ENCODE measurements around the gene TAF10. TPM values are rescaled to one million over a fixed set of nuclear protein-coding genes. Genes with fewer than 3 reads are reported as not detected.

TAF10 gene
- total RNA-seq, 2 donors from 2014 or later, result 102 to 105 TPM

DNA sequence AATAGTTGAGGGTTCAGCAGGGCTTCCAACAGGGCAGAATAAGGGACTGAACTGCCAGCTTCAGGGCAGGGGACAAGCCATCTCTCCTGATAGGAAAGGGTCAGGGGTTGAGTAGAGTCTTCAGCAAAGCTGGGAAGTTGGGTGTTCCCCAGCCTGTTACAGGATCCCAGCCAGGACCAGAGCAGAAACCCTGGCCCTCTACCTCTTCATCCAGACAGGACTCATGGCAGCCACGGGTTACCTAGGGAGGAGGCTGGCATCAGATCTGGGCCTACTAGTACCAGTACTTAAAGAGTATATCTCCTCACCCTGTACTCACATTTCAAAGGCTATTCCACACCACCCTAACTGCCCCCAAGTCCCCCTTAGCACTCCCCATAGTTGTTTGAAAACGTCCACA lies 2.4 kb upstream of the TAF10 start:
- DNase-seq (no peak), ATAC-seq (no peak)
- intact Hi-C loops (cut with DNase I), result no loop called here

DNA sequence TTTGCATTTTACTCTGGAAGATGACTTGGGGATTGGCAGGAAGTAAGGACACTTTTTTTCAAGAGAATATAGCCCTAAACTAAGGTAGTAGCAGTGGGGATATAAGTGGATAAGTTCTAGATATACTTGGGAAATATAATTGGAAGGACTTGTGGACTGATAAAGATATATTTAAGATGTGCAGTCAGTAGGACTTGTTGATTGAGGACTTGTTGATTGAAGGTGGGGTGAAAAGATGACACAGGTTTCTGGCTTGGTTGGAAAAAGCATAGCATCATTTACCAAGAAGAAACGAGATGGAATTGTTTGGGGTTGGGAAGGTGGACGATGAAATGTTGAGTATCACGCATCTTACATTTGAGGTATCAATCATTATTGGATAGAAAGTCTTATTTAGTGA lies 1.5 kb upstream of the TAF10 start:
- no peak for ATAC-seq
- intact Hi-C loops (cut with DNase I), result no loop called here
- DNase-seq, result no peak

DNA sequence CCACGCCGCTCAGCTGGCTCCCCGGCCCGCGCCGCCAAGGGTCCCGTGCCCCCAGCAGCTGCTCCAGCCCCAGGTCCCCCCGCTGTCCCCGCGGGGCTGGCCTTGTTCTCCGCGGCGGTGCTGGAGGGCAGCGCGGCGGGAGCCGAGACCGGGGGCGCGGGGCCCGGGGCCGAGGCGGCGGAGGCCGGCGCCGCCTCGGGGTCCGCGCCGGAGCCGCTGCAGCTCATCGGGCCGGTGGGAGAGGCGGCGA lies 128 bp downstream of the TAF10 start:
- intact Hi-C loops (cut with DNase I), result no loop called here
- no peak for ATAC-seq
- no peak for DNase-seq

DNA sequence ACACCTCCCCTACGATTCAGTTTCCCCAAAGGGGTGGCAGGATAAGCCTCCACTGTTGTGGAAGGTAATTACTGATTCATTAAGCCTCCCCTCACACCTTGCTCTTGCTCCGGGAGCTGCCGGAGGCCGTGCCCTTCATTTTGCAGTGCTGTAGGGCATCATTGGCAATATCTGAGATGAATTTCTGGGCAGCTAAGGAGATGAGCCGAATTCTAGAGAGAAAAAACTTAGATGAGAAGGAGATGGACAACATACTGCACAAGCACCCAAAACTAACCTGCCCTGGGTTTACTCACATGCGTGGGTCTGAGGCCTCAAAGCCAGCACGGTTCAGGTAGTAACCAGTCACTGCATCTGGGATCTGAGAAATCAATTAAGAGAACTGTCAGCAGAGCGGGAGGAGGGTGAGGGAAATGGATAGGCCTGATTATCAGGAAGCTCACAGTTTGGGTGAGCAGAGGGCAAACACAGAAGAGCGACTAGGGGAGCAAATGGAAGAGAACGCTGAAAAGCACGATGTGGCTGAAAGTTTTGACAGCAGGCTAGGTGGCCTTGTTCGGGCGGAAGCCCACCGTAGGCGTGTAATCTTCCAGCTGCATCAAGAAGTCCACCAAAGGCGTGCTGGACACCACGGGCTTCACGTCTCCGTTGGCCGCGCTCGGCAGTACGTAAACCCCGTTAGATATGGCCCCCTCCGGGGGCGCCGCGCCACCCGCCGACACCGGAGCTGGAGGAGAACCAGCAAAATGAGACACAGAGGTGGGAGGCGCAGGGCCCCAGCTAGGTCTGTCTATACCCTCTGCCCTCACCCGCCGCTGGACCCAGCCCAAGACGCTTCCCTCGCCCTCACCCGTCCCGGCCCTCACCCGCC lies 689 bp downstream of the TAF10 start:
- peak; percentile 4 to 7 for ATAC-seq
- DNase-seq, result peak; percentile 60
- intact Hi-C loops (cut with DNase I), result no loop called here

DNA sequence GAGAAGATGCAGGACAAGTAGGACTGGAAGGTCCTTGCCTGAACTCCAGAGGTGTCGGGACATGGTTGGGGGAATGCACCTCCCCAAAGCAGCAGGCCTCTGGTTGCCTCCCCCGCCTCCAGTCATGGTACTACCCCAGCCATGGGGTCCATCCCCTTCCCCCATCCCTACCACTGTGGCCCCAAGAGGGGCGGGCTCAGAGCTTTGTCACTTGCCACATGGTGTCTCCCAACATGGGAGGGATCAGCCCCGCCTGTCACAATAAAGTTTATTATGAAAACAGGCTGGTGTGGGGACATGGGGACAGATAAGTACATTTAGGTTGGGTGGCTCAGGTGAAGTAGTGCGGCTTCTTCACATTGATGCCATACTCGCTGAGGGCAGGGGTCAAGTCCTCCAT lies 1.4 kb downstream of the TAF10 start:
- intact Hi-C loops (cut with DNase I), result no loop called here
- ATAC-seq (no peak), DNase-seq (no peak)

DNA sequence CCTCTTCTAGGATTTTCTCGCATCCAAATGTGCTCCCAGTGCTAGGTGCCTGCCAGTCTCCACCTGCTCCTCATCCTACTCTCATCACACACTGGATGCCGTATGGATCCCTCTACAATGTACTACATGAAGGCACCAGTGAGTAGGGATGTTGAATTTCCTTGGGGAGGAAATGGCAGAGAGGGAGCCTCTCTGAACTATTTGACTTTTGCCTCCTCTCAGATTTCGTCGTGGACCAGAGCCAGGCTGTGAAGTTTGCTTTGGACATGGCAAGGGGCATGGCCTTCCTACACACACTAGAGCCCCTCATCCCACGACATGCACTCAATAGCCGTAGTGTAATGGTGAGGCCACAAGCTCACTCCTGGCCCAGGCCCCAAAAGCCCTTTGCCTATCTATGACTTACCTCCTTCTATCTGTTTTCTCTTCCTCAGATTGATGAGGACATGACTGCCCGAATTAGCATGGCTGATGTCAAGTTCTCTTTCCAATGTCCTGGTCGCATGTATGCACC lies 2.5 kb downstream of the TAF10 start:
- DNase-seq, result no peak
- ATAC-seq, result no peak
- intact Hi-C loops (cut with DNase I), result no loop called here

DNA sequence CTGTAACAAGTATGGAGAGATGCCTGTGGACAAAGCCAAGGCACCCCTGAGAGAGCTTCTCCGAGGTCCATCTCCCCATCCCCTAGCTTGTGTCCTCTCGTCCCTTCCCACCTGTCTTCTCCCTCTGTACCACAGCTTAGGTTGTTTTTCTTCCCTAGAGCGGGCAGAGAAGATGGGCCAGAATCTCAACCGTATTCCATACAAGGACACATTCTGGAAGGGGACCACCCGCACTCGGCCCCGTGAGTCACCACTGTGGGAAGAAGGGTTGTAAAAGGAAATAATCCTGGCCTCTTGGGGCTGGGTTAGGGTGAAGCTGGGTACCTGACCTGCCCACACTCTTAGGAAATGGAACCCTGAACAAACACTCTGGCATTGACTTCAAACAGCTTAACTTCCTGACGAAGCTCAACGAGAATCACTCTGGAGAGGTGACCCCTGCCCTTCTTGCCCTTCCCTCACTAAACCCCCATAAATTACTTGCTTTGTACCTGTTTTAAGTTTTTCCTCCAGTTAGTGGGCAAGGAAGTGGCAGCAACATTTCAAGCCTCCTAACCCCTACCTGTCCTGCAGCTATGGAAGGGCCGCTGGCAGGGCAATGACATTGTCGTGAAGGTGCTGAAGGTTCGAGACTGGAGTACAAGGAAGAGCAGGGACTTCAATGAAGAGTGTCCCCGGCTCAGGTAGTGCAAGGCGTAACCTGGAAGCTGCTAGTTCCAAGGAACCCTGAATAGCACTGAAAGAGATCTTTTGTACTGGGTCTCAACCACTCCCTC lies 3.1 kb downstream of the TAF10 start:
- intact Hi-C loops (cut with DNase I), result no loop called here
- DNase-seq, result no peak

DNA sequence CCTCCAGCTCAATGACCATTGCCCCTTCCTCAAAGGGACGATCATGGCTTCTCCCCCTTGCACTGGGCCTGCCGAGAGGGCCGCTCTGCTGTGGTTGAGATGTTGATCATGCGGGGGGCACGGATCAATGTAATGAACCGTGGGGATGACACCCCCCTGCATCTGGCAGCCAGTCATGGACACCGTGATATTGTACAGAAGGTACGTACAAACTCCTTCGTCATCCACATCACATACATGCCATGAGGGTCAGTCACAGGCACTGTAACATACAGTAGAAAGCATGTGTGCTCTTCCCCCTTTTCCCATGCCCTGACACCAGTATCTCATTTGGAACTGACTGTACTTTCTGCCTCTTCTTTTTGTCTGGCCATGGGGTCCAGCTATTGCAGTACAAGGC lies 4.0 kb downstream of the TAF10 start:
- ATAC-seq (no peak), DNase-seq (no peak)
- intact Hi-C loops (cut with DNase I), result no loop called here

More for the DNA sequence above, 3.1 kb downstream of the TAF10 start:
- ATAC-seq, result no peak

DNA sequence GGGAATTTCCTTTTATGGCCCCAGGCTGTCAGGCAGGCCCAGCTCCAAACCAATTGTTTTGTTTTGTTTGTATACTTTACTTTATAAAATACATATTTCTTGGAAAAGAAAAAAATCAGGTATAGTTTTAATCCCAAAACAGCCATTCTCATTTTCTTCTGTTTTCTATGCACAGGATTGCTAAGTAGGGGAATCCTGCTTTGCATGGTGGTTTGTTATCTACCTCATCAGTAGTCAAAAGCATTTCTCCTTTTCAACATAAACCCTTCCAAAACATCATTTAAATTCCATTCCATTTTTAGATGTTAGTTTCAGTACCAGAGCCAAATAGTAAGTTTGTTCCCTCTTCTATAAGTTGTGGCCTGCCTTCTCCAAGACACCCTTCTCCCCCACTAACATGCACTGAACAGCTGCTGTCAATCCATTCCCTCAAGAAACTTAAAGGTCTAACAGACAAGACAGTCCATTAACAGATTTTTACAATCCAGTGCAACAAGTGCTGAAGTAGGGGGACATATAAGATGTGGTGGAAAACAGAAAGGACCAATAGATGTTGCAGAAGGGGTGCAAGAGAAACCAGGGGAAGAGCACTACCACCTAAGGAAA lies 4.7 kb downstream of the TAF10 start:
- intact Hi-C loops (cut with DNase I), result no loop called here
- ATAC-seq (no peak), DNase-seq (no peak)

DNA sequence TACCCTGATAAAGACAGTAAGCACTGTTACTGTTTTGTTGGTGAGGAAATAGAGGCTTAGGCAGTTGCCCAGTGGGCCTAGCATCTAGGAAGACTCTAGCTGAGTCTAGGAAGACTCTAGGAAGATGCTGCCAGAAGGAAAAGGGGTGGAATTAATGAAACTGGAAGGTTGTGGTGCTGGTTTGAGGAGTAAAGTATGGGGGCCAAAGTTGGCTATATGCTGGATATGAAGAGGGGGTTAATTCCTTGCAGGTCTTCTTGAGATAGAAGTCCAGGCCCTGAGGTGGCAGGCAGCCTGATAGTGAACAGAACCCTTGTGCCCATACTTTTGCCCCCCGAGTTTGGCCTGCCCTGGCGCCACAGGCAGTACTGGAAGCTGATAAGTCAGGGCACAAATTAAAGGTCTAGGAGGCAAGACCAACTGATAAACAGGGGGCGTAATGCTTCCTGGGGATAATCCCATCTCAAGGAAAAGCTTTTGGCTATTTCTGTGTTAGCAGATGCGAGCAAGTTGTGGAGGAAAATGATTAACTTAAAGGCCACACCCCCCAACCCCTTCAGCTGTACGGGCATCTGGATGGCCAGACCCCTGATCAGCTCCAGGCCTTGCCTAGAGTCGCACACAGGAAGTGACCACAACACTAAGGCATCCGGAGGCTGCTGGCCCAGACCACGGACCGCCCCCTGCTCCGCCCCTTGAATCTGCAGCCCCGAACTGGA lies 5.4 kb downstream of the TAF10 start:
- DNase-seq (peak; percentile 95), ATAC-seq (peak; percentile 74 to 76)
- intact Hi-C loops (cut with DNase I), result no loop called here

DNA sequence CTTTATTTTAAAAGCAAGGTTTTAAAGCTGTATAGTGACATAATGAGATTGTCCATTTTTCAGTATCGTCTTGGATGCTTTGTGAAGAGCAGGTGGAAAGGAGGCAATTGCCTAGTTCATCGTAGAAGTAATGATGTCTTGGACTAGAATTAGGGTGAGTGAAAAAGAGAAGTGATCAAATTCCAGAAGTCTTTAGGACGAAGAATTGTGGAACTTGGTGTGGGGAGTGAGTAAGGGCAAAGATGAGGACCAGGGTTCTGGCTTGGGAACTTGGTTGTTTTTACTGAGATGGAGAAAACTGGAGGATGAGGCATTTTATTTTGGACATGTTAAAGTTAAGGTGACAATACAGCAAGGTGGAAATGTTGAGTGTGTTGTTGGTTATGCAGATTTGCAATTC lies 7.2 kb downstream of the TAF10 start:
- DNase-seq (no peak), ATAC-seq (no peak)
- intact Hi-C loops (cut with DNase I), result loop anchor here in 1 of 2 donors (5.0 kb wide), 1 partner anchor 78 kb away; the partner anchor contains the start of gene MRPL17

DNA sequence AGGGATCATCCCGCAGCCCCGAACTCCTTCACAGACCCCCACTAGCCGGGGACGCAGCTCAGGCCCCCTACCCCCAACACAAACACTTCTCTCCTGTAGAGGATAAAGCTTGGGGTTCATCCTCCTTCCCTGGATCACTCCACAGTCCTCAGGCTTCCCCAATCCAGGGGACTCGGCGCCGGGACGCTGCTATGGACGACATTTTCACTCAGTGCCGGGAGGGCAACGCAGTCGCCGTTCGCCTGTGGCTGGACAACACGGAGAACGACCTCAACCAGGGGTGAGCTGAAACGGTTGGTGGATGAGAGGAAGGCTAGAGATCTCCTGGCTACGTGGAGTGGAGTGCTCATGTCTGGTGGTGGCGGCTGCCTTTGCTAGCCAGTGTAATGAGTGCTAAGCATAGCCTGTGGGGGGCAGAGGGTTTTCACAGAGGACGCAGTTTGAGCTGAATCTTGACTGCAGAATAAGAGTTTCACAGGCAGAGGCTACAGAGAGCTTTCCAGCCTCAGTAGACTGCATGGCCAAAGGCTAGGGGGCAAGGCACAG lies 7.9 kb downstream of the TAF10 start:
- ATAC-seq (peak; percentile 59 to 66), DNase-seq (peak; percentile 44)
- intact Hi-C loops (cut with DNase I), result loop anchor here in 1 of 2 donors (5.0 kb wide), 1 partner anchor 78 kb away; the partner anchor contains the start of gene MRPL17

DNA sequence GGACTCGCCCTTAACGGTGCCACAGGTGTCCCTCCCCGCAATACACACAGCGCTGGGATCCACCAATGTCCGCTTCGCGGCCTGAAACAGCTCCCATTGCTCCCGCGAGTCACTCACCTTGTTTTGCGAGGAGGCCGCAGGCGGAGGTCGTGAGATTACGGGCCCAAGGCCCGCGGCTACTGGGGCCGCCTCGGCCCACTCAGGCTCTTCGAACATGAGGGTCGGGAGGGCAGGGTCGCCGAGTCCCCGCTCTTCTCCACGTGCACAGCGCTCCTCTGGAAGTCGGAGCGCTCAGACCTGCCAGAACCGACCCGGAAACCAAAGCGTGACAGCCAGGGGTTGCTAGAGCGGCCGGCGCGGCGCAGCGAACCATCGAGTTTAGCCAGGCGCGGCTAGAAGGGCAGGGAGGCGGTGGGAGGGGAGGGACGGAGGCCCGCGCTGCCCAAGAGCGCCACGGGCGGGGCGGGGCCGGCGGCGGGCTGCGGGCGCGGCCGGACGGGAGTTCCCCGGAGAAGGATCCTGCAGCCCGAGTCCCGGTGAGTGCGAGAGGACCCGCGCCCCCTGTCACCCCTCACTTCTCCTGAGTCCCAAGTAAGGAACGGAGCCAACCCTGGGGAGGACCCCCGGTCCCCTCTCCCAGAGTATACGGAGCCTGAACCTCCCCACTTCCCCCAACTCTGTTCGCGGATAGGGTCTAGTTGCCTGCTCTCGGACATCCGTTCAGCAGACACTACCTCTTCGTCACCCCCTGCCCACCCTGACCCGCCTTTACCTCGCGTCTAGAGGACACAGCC lies 8.5 kb downstream of the TAF10 start, which contains the start of the genes ILK and RRP8:
TSS of gene ILK (plus strand) at position 488 of the 794 bp plus-strand sequence. CDS start 498 bp downstream, outside the sequence.
TSS of gene RRP8 (minus strand) at position 330 of the 794 bp plus-strand sequence. CDS start at position 216, 114 bp downstream.
- peak; percentile 94 for DNase-seq
- peak; percentile 91 to 92 for ATAC-seq
- intact Hi-C loops (cut with DNase I), result loop anchor here in 1 of 2 donors (5.0 kb wide), 1 partner anchor 79 kb away; the partner anchor contains the start of gene MRPL17

DNA sequence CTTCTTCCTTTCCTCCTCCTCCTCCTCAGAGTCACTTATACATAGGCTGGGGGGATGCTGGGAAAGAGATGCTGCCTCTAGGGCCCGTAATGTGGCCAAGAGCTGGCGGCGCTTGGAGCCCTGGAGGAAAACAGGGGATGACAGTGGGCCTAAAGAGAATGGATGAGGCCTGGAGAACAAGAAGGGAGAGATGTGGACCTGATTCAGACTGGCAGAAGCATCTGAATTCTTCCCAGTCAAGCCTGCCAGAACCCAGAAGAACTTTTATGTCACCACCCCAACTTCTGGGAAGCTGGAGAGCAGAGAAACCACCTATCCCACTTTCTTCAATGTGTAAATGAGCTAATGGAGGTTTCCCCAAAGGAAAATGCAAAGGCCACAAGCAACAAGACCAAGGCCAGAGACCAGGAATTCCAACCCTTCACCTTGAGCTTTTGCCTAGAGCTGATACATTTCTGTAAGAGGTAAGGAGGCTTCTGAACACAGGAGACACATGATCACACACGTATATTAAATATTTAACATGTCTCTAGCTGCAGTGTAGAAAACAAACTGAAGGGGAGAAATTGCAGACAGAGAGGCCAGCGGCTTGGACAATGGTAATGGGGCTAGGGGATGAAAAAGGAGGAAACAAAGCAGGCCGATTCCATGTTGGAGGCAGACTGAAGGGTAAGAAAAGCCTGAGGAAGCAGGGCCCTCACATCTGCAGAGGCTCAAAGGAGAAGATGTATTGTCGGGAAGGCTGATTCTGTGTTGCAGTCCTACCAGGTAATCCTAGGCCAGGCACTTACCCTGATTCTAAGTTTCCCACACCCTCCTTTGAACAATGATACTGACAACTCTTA lies 9.7 kb downstream of the TAF10 start:
- DNase-seq (no peak), ATAC-seq (no peak)
- intact Hi-C loops (cut with DNase I), result loop anchor here in 1 of 2 donors (5.0 kb wide), 1 partner anchor 80 kb away; the partner anchor contains the start of gene MRPL17

DNA sequence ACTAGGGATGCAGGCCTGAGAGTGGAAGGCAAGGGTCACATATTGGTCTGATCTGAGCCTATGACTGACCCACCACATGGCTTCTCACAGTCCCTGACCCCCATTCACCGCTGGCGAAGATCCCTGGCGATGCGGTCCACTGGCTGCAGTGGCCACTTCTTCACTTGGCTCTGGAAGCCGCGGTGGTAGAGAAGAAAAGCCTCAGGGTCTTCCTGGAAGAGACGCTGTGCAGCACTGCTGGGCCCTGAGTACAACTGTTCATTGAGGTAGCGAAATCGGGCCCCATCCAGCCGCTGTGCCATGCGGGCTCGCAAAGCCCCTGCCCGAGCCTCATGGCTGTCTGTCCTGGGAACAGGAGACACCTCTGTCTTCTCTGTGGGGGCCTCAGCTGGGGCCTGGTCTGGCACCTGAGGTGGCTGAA lies 11.0 kb downstream of the TAF10 start:
- intact Hi-C loops (cut with DNase I), result loop anchor here in 1 of 2 donors (5.0 kb wide), 1 partner anchor 81 kb away; the partner anchor contains the start of gene MRPL17
- DNase-seq (no peak), ATAC-seq (no peak)

DNA sequence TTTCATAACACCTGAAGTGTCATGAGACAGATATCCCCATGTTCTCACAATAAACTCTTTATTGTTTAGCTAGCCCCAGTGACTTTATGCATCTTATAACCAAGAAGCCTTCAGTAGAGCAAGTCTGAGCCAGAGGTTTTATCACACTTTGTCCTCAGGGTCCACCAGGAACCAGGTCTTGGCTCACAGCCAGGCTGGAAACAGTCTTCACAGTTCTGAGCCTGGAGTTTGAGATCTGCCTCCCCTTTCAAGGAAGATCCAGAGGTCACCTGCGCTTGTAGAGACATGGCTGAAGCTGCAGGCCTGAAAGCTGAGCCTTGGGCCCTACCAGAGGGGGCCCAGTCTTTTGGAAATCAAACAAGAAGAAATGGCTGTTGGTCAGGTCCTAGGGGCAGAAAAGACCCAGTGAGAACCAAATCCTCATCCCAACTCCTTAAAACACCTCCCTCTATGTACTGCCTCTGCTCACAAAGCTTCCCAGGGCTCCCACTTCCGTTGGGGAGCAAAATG lies 12.1 kb downstream of the TAF10 start:
- intact Hi-C loops (cut with DNase I), result loop anchor here in 1 of 2 donors (5.0 kb wide), 1 partner anchor 82 kb away; the partner anchor contains the start of gene MRPL17
- ATAC-seq (no peak), DNase-seq (no peak)

Measured in left cardiac atrium (tissue), 4 donors.